Vagina (tissue), 2 donors: ENCODE results near the gene ZNF407.

ENCODE experiments used
- POLR2A ChIP-seq, 2 donors: fragments of 450-650 bp; IDR thresholded peaks; one replicate each; pipeline ENCODE4 v1.6.1; 2017; ENCODE audit warnings: antibody characterized with exemption in 2 of 2, mild to moderate bottlenecking in 2 of 2, moderate library complexity in 2 of 2
- TF ChIP-seq, protein P1 (sequence below), 3 experiments: fragments of 450-650 bp in 2 of 3; fragments of 200-600 bp in 1 of 3; sonication (generic) in 1 of 3; IDR thresholded peaks; one replicate each; pipeline ENCODE4 v1.5.1; 2017 to 2019; ENCODE audit warnings: antibody characterized with exemption in 3 of 3, mild to moderate bottlenecking in 2 of 3, moderate library complexity in 2 of 3

DNA sequence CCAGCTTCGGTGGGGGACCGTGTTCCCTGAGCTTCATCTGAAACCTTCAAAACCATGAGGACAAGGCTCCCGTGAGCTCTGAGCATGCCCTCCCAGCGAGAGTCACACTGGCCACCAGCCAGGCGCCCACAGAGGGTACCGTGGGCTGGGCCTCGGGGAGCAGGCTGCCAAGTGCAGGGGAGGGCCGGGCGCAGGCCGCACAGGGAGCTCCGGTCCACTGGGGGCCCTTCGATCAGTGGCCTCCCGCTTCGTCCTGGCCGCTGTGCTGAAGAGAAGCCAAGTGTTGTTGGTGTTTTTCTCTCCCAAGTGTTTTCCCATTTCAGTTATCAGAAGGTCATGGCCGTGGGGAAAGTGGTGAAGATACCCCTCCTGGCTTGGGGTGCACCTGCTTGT is 466.8 kb downstream of the ZNF407 start:
- TF ChIP-seq POLR2A (IDR thresholded peaks at IDR 0.05), result no peak
- TF ChIP-seq, protein P1, sequence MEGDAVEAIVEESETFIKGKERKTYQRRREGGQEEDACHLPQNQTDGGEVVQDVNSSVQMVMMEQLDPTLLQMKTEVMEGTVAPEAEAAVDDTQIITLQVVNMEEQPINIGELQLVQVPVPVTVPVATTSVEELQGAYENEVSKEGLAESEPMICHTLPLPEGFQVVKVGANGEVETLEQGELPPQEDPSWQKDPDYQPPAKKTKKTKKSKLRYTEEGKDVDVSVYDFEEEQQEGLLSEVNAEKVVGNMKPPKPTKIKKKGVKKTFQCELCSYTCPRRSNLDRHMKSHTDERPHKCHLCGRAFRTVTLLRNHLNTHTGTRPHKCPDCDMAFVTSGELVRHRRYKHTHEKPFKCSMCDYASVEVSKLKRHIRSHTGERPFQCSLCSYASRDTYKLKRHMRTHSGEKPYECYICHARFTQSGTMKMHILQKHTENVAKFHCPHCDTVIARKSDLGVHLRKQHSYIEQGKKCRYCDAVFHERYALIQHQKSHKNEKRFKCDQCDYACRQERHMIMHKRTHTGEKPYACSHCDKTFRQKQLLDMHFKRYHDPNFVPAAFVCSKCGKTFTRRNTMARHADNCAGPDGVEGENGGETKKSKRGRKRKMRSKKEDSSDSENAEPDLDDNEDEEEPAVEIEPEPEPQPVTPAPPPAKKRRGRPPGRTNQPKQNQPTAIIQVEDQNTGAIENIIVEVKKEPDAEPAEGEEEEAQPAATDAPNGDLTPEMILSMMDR (IDR thresholded peaks at IDR 0.05), result no peak
